ENCODE measurements around the gene SLC12A8. TPM values are rescaled to one million over a fixed set of nuclear protein-coding genes. Genes with fewer than 3 reads are reported as not detected.

The SLC12A8 gene
- total and polyA plus RNA-seq, 2 experiments from 2014 or later: 6.9 to 15.9 TPM

DNA sequence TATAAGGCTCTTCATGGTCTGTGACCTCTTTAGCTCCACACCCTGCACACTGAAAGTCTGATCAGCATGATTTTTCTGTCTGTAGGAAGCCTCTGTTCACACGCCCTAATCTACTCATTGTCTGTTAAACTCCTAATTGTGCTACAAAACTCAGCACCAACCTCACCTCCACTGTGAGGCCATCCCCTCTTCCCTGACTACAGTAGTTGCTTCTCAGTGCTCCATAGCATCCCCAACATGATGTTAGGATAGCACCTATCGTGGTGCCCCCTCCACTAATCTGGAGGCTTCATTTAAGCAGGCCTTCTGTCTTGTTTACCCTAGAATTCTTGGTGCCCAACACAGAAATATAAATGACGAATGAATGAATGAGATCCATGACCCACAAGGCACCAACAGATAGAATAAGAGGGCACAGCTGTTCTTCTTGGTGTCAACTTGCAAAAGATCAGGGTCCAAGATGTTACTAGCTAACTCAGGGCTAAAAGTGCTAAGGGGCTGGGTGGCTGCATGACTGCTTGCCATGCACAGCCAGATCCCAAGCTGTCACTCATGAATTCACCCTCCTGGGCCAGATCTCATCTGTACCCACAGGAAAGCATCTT lies 101.6 kb downstream of the SLC12A8 start:
- Mint-ChIP-seq H3K27ac (no peak overlapping the region), H3K4me1 (peaks cover 20% of the 10 kb centered on the region), H3K36me3 (ENCODE audit: low read depth) (peaks cover 3% of the 10 kb centered on the region; the same call in 2 of the 3 replicates), H3K27me3 (ENCODE audit: insufficient read depth, low read depth, poor library complexity) (no peaks in the 10 kb centered on the region), H3K9me3 (no peaks in the 10 kb centered on the region), H3K4me3 (no peak overlapping the region)
- Histone ChIP-seq H4K20me1 (replicated peaks; ENCODE audit: insufficient read depth) (no peaks in the 10 kb centered on the region; the same call in 1 of the 2 replicates), H3K4me2 (no peak overlapping the region), H3K27me3 (ENCODE audit: insufficient read depth) (no peaks in the 10 kb centered on the region), H3K4me1 (ENCODE audit: insufficient read depth) (peaks cover 9% of the 10 kb centered on the region), H3K79me2 (replicated peaks; ENCODE audit: insufficient read depth) (no peaks in the 10 kb centered on the region), H3F3A (replicated peaks; ENCODE audit: low read depth) (no peaks in the 10 kb centered on the region), H3K36me3 (ENCODE audit: insufficient read depth) (no peaks in the 10 kb centered on the region), H2AFZ (no peak overlapping the region), H3K27ac (ENCODE audit: low read depth) (no peak overlapping the region), H3K4me3 (no peak overlapping the region), H3K9me2 (ENCODE audit: insufficient read depth) (no peaks in the 10 kb centered on the region)
- ATAC-seq (no peak), DNase-seq (ENCODE audit: low spot score) (no peak)
- TF ChIP-seq POLR2AphosphoS5 (IDR thresholded peaks at IDR 0.05; ENCODE audit: low read depth) (no peak), ZNF331 (CRISPR knock-in tag; IDR thresholded peaks at IDR 0.05; ENCODE audit: low read depth) (no peak), EZH2 (IDR thresholded peaks at IDR 0.05; ENCODE audit: low read depth, unreplicated experiment) (no peak), ZNF114 (CRISPR knock-in tag; IDR thresholded peaks at IDR 0.05) (no peak), JUNB (IDR thresholded peaks at IDR 0.05; ENCODE audit: unreplicated experiment) (no peak), NANOG (IDR thresholded peaks at IDR 0.05; ENCODE audit: borderline replicate concordance) (no peak), CREB1 (CRISPR knock-in tag; IDR thresholded peaks at IDR 0.05; ENCODE audit: low read depth) (no peak), EZH2phosphoT487 (IDR thresholded peaks at IDR 0.05; ENCODE audit: unreplicated experiment) (no peak), STAT1 (IDR thresholded peaks at IDR 0.05; ENCODE audit: unreplicated experiment) (no peak)
- TF ChIP-seq, protein P1, sequence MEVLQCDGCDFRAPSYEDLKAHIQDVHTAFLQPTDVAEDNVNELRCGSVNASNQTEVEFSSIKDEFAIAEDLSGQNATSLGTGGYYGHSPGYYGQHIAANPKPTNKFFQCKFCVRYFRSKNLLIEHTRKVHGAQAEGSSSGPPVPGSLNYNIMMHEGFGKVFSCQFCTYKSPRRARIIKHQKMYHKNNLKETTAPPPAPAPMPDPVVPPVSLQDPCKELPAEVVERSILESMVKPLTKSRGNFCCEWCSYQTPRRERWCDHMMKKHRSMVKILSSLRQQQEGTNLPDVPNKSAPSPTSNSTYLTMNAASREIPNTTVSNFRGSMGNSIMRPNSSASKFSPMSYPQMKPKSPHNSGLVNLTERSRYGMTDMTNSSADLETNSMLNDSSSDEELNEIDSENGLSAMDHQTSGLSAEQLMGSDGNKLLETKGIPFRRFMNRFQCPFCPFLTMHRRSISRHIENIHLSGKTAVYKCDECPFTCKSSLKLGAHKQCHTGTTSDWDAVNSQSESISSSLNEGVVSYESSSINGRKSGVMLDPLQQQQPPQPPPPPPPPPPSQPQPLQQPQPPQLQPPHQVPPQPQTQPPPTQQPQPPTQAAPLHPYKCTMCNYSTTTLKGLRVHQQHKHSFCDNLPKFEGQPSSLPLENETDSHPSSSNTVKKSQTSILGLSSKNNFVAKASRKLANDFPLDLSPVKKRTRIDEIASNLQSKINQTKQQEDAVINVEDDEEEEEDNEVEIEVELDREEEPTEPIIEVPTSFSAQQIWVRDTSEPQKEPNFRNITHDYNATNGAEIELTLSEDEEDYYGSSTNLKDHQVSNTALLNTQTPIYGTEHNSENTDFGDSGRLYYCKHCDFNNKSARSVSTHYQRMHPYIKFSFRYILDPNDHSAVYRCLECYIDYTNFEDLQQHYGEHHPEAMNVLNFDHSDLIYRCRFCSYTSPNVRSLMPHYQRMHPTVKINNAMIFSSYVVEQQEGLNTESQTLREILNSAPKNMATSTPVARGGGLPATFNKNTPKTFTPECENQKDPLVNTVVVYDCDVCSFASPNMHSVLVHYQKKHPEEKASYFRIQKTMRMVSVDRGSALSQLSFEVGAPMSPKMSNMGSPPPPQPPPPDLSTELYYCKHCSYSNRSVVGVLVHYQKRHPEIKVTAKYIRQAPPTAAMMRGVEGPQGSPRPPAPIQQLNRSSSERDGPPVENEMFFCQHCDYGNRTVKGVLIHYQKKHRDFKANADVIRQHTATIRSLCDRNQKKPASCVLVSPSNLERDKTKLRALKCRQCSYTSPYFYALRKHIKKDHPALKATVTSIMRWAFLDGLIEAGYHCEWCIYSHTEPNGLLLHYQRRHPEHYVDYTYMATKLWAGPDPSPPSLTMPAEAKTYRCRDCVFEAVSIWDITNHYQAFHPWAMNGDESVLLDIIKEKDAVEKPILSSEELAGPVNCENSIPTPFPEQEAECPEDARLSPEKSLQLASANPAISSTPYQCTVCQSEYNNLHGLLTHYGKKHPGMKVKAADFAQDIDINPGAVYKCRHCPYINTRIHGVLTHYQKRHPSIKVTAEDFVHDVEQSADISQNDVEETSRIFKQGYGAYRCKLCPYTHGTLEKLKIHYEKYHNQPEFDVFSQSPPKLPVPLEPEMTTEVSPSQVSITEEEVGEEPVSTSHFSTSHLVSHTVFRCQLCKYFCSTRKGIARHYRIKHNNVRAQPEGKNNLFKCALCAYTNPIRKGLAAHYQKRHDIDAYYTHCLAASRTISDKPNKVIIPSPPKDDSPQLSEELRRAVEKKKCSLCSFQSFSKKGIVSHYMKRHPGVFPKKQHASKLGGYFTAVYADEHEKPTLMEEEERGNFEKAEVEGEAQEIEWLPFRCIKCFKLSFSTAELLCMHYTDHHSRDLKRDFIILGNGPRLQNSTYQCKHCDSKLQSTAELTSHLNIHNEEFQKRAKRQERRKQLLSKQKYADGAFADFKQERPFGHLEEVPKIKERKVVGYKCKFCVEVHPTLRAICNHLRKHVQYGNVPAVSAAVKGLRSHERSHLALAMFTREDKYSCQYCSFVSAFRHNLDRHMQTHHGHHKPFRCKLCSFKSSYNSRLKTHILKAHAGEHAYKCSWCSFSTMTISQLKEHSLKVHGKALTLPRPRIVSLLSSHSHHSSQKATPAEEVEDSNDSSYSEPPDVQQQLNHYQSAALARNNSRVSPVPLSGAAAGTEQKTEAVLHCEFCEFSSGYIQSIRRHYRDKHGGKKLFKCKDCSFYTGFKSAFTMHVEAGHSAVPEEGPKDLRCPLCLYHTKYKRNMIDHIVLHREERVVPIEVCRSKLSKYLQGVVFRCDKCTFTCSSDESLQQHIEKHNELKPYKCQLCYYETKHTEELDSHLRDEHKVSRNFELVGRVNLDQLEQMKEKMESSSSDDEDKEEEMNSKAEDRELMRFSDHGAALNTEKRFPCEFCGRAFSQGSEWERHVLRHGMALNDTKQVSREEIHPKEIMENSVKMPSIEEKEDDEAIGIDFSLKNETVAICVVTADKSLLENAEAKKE (CRISPR knock-in tag; IDR thresholded peaks at IDR 0.05): no peak
- TF ChIP-seq, protein P2, sequence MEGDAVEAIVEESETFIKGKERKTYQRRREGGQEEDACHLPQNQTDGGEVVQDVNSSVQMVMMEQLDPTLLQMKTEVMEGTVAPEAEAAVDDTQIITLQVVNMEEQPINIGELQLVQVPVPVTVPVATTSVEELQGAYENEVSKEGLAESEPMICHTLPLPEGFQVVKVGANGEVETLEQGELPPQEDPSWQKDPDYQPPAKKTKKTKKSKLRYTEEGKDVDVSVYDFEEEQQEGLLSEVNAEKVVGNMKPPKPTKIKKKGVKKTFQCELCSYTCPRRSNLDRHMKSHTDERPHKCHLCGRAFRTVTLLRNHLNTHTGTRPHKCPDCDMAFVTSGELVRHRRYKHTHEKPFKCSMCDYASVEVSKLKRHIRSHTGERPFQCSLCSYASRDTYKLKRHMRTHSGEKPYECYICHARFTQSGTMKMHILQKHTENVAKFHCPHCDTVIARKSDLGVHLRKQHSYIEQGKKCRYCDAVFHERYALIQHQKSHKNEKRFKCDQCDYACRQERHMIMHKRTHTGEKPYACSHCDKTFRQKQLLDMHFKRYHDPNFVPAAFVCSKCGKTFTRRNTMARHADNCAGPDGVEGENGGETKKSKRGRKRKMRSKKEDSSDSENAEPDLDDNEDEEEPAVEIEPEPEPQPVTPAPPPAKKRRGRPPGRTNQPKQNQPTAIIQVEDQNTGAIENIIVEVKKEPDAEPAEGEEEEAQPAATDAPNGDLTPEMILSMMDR (conservative IDR thresholded peaks at IDR 0.05; ENCODE audit: low read depth in 2 of 2): no peak
- TF ChIP-seq, protein P3, sequence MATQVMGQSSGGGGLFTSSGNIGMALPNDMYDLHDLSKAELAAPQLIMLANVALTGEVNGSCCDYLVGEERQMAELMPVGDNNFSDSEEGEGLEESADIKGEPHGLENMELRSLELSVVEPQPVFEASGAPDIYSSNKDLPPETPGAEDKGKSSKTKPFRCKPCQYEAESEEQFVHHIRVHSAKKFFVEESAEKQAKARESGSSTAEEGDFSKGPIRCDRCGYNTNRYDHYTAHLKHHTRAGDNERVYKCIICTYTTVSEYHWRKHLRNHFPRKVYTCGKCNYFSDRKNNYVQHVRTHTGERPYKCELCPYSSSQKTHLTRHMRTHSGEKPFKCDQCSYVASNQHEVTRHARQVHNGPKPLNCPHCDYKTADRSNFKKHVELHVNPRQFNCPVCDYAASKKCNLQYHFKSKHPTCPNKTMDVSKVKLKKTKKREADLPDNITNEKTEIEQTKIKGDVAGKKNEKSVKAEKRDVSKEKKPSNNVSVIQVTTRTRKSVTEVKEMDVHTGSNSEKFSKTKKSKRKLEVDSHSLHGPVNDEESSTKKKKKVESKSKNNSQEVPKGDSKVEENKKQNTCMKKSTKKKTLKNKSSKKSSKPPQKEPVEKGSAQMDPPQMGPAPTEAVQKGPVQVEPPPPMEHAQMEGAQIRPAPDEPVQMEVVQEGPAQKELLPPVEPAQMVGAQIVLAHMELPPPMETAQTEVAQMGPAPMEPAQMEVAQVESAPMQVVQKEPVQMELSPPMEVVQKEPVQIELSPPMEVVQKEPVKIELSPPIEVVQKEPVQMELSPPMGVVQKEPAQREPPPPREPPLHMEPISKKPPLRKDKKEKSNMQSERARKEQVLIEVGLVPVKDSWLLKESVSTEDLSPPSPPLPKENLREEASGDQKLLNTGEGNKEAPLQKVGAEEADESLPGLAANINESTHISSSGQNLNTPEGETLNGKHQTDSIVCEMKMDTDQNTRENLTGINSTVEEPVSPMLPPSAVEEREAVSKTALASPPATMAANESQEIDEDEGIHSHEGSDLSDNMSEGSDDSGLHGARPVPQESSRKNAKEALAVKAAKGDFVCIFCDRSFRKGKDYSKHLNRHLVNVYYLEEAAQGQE (IDR thresholded peaks at IDR 0.05; ENCODE audit: unreplicated experiment): no peak
- TF ChIP-seq, protein P4, sequence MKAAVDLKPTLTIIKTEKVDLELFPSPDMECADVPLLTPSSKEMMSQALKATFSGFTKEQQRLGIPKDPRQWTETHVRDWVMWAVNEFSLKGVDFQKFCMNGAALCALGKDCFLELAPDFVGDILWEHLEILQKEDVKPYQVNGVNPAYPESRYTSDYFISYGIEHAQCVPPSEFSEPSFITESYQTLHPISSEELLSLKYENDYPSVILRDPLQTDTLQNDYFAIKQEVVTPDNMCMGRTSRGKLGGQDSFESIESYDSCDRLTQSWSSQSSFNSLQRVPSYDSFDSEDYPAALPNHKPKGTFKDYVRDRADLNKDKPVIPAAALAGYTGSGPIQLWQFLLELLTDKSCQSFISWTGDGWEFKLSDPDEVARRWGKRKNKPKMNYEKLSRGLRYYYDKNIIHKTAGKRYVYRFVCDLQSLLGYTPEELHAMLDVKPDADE (IDR thresholded peaks at IDR 0.05): no peak
